ENCODE data around the gene ZNF296. TPM values are rescaled to one million over a fixed set of nuclear protein-coding genes. Genes with fewer than 3 reads are reported as not detected.

ZNF296 gene
- total RNA-seq, 1 donor from 2014 or later, result 1.7 TPM

Other genes starting within 250 kb of the ZNF296 start
- gene NECTIN2, start 230.2 kb downstream of the ZNF296 start, total RNA-seq, result 108 TPM
- gene TOMM40, start 185.2 kb downstream of the ZNF296 start, total RNA-seq, result 52.4 TPM
- gene APOE, start 170.7 kb downstream of the ZNF296 start, total RNA-seq, result 565 TPM
- 558 TPM for gene APOC1, start 161.9 kb downstream of the ZNF296 start, total RNA-seq
- not detected for gene APOC4, start 134.2 kb downstream of the ZNF296 start, total RNA-seq
- gene APOC2, start 130.4 kb downstream of the ZNF296 start, total RNA-seq, result 33.9 TPM
- 103 TPM for gene CLPTM1, start 121.1 kb downstream of the ZNF296 start, total RNA-seq
- 17.5 TPM for gene RELB, start 75.0 kb downstream of the ZNF296 start, total RNA-seq
- 83.7 TPM for gene CLASRP, start 37.4 kb downstream of the ZNF296 start, total RNA-seq
- gene GEMIN7, start 2.8 kb upstream of the ZNF296 start, total RNA-seq, result 14.9 TPM
- 31.1 TPM for gene PPP1R37, start 16.7 kb upstream of the ZNF296 start, total RNA-seq
- not detected for gene NKPD1, start 84.5 kb upstream of the ZNF296 start, total RNA-seq
- gene TRAPPC6A, start 101.8 kb upstream of the ZNF296 start, total RNA-seq, result 16.9 TPM
- gene BLOC1S3, start 102.3 kb upstream of the ZNF296 start, total RNA-seq, result 17.8 TPM
- 11.9 TPM for gene EXOC3L2, start 168.9 kb upstream of the ZNF296 start, total RNA-seq
- gene MARK4, start 174.8 kb upstream of the ZNF296 start, total RNA-seq, result 30.0 TPM
- gene CKM, start 246.4 kb upstream of the ZNF296 start, total RNA-seq, result 0.41 TPM